H9 (cell line): Measurements from ENCODE around the gene SEPTIN2. TPM values are rescaled to one million over a fixed set of nuclear protein-coding genes. Genes with fewer than 3 reads are reported as not detected.
A peak's percentile ranks its signal among the peaks of the same experiment; 100 is the strongest.

ENCODE experiments used
- DNase-seq: peaks from one replicate; pipeline ENCODE4 v3.0.0-alpha.2; 2017
- H2AFZ ChIP-seq: one replicate; pipeline ENCODE4 v1.6.1; 2013; ENCODE audit warnings: mild to moderate bottlenecking, low read length, control low read depth, moderate library complexity
- H2AK5ac ChIP-seq: 2 replicates; pipeline ENCODE4 v1.6.1; 2013; ENCODE audit warnings: low read length, control low read depth, mixed read lengths; ENCODE audit not compliant: insufficient read length
- H2BK120ac ChIP-seq: one replicate; pipeline ENCODE4 v1.6.1; 2013; ENCODE audit warnings: low read depth, mild to moderate bottlenecking, low read length, control low read depth, inconsistent platforms; ENCODE audit not compliant: poor library complexity, severe bottlenecking
- H2BK12ac ChIP-seq: 2 replicates; pipeline ENCODE4 v1.6.1; 2013; ENCODE audit warnings: low read length, control low read depth, mixed read lengths, low read depth; ENCODE audit not compliant: insufficient read length
- H2BK15ac ChIP-seq: 2 replicates; pipeline ENCODE4 v1.6.1; 2013; ENCODE audit warnings: low read depth, low read length, control low read depth
- H2BK20ac ChIP-seq: one replicate; pipeline ENCODE4 v1.6.1; 2013; ENCODE audit warnings: low read depth, mild to moderate bottlenecking, low read length, control low read depth, inconsistent platforms; ENCODE audit not compliant: poor library complexity, severe bottlenecking
- H2BK5ac ChIP-seq: 2 replicates; pipeline ENCODE4 v1.6.1; 2013; ENCODE audit warnings: low read length, control low read depth, mixed read lengths; ENCODE audit not compliant: insufficient read length
- H3K14ac ChIP-seq: 2 replicates; pipeline ENCODE4 v1.6.1; 2013; ENCODE audit warnings: low read length, control low read depth; ENCODE audit not compliant: insufficient read depth
- H3K18ac ChIP-seq: 2 replicates; pipeline ENCODE4 v1.6.1; 2013; ENCODE audit warnings: low read depth, mild to moderate bottlenecking, mixed read lengths, low read length, control low read depth; ENCODE audit not compliant: insufficient read length
- H3K23ac ChIP-seq: 2 replicates; pipeline ENCODE4 v1.6.1; 2013; ENCODE audit warnings: low read length, control low read depth, mixed read lengths, low read depth; ENCODE audit not compliant: insufficient read length
- H3K23me2 ChIP-seq: 2 replicates; pipeline ENCODE4 v1.6.1; 2013; ENCODE audit warnings: low read depth, mild to moderate bottlenecking, mixed read lengths, low read length, control low read depth; ENCODE audit not compliant: insufficient read length, poor library complexity, severe bottlenecking
- H3K27ac ChIP-seq: 2 replicates; pipeline ENCODE4 v1.5.1; 2013; ENCODE audit warnings: low read length, control low read depth, mixed read lengths, low read depth; ENCODE audit not compliant: insufficient read length
- H3K27me3 ChIP-seq: 2 replicates; pipeline ENCODE4 v1.6.1; 2013; ENCODE audit warnings: low read length, control low read depth, inconsistent platforms; ENCODE audit not compliant: insufficient read depth
- H3K4ac ChIP-seq: 2 replicates; pipeline ENCODE4 v1.6.1; 2013; ENCODE audit warnings: low read depth, mild to moderate bottlenecking, control low read depth, inconsistent platforms, low read length, moderate library complexity
- H3K4me1 ChIP-seq: 2 replicates; pipeline ENCODE4 v1.6.1; 2013; ENCODE audit warnings: low read length, control low read depth, inconsistent platforms; ENCODE audit not compliant: insufficient read depth
- H3K4me2 ChIP-seq: 2 replicates; pipeline ENCODE4 v1.6.1; 2013; ENCODE audit warnings: low read length, control low read depth, mixed read lengths; ENCODE audit not compliant: insufficient read length, insufficient read depth
- H3K56ac ChIP-seq: 2 replicates; pipeline ENCODE4 v1.6.1; 2013; ENCODE audit warnings: low read depth, mild to moderate bottlenecking, mixed read lengths, low read length, control low read depth; ENCODE audit not compliant: insufficient read length
- H3K79me1 ChIP-seq: 2 replicates; pipeline ENCODE4 v1.6.1; 2013; ENCODE audit warnings: low read depth, mild to moderate bottlenecking, moderate library complexity, low read length, control low read depth, inconsistent platforms; ENCODE audit not compliant: insufficient read depth, poor library complexity, severe bottlenecking
- H3K79me2 ChIP-seq: 2 replicates; pipeline ENCODE4 v1.6.1; 2013; ENCODE audit warnings: low read length, control low read depth, inconsistent platforms; ENCODE audit not compliant: insufficient read depth
- H3K9ac ChIP-seq: 2 replicates; pipeline ENCODE4 v1.6.1; 2013; ENCODE audit warnings: low read length, control low read depth, mixed read lengths; ENCODE audit not compliant: insufficient read length; ENCODE audit errors: extremely low read depth
- H3K9me3 ChIP-seq: one replicate; pipeline ENCODE4 v1.6.1; 2013; ENCODE audit warnings: low read depth, low read length, inconsistent platforms; ENCODE audit not compliant: control insufficient read depth
- H3T11ph ChIP-seq: one replicate; pipeline ENCODE4 v1.6.1; 2013; ENCODE audit warnings: mild to moderate bottlenecking, low read length, control low read depth, inconsistent platforms
- H4K20me1 ChIP-seq: one replicate; pipeline ENCODE4 v1.6.1; 2013; ENCODE audit not compliant: control insufficient read depth, insufficient read length, insufficient read depth
- H4K5ac ChIP-seq: 2 replicates; pipeline ENCODE4 v1.6.1; 2013; ENCODE audit warnings: low read depth, mild to moderate bottlenecking, mixed read lengths, low read length, control low read depth; ENCODE audit not compliant: insufficient read length
- H4K8ac ChIP-seq: replicated peaks from 2 replicates; pipeline ENCODE4 v1.6.1; 2013; ENCODE audit warnings: low read length, control low read depth, mixed read lengths, low read depth; ENCODE audit not compliant: insufficient read length
- H4K91ac ChIP-seq: 2 replicates; pipeline ENCODE4 v1.6.1; 2013; ENCODE audit warnings: low read depth, mild to moderate bottlenecking, moderate library complexity, mixed read lengths, low read length, control low read depth; ENCODE audit not compliant: insufficient read length
- H3K27ac Mint-ChIP-seq, 3 experiments: 2 replicates in 2 of 3; 3 replicates in 1 of 3; pipeline ENCODE4 v1.8.0; 2020 to 2021; ENCODE audit warnings: mixed read lengths in 3 of 3, mild to moderate bottlenecking in 1 of 3, moderate library complexity in 1 of 3
- H3K27me3 Mint-ChIP-seq: 2 replicates; pipeline ENCODE4 v1.8.0; 2021; ENCODE audit warnings: low read depth, mild to moderate bottlenecking, moderate library complexity, mixed read lengths
- H3K36me3 Mint-ChIP-seq, 3 experiments: 2 replicates in 2 of 3; 3 replicates in 1 of 3; pipeline ENCODE4 v1.8.0; 2020 to 2021; ENCODE audit warnings: low read depth in 3 of 3, mixed read lengths in 3 of 3; ENCODE audit not compliant: insufficient read depth in 1 of 3
- H3K4me1 Mint-ChIP-seq, 2 experiments: 2 replicates each; pipeline ENCODE4 v1.8.0; 2020; ENCODE audit warnings: mixed read lengths in 2 of 2
- H3K4me3 Mint-ChIP-seq, 2 experiments: 2 replicates in 1 of 2; 3 replicates in 1 of 2; pipeline ENCODE4 v1.8.0; 2020 to 2021; ENCODE audit warnings: mild to moderate bottlenecking in 2 of 2, mixed read lengths in 2 of 2, moderate library complexity in 1 of 2
- H3K9me3 Mint-ChIP-seq, 2 experiments: 2 replicates in 1 of 2; 3 replicates in 1 of 2; pipeline ENCODE4 v1.8.0; 2020; ENCODE audit warnings: mild to moderate bottlenecking in 2 of 2, mixed read lengths in 2 of 2, moderate library complexity in 1 of 2
- WGBS: extraction: QIAGEN DNeasy Blood & Tissue Kit; methylation state at CpG from one replicate; pipeline ENCODE4 v1.1.7; 2013; ENCODE audit warnings: missing lambda C conversion rate, low lambda C conversion rate, mixed read lengths; ENCODE audit not compliant: insufficient read length; ENCODE audit errors: extremely low coverage; 5-methylcytosine and 5-hydroxymethylcytosine counted together
- total RNA-seq: library from RNA; stranded (reverse); gene quantifications from 2 replicates; pipeline ENCODE4 v1.2.1, GENCODE V29; 2021
- TF ChIP-seq, protein P1 (sequence below): fragments of 200-600 bp; sonication (generic); conservative IDR thresholded peaks from 3 replicates; pipeline ENCODE4 v1.8.0; 2021; ENCODE audit warnings: antibody characterized with exemption, mild to moderate bottlenecking

SEPTIN2 gene
- total RNA-seq, 1 experiment from 2014 or later, result 385 TPM

DNA sequence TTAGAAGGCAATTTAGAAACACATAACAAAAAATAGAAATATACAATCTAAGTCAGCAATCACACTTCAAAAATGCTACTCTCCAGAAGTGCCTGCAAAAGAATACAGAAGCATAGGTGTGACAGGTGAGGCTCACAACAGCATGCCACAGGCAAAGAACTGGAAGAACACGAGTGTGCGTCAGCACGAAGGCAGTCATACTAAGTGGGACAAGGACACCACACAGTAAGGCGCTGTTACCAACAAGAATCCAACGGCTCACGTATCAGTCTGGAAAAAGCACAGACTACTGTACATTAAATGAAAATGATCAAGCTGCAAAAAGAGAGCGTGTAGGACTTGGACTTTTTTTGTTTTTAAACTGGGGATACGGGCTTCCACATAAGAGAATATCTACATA, 19.0 kb upstream of the SEPTIN2 start:
- DNase-seq, result no peak
- no peak overlapping the region for H3K23ac ChIP-seq
- WGBS, result no CpG with 5 or more reads among the region's 8 CpGs
- H3K4me1 ChIP-seq, result no peaks in the 10 kb centered on the region
- TF ChIP-seq, protein P1, sequence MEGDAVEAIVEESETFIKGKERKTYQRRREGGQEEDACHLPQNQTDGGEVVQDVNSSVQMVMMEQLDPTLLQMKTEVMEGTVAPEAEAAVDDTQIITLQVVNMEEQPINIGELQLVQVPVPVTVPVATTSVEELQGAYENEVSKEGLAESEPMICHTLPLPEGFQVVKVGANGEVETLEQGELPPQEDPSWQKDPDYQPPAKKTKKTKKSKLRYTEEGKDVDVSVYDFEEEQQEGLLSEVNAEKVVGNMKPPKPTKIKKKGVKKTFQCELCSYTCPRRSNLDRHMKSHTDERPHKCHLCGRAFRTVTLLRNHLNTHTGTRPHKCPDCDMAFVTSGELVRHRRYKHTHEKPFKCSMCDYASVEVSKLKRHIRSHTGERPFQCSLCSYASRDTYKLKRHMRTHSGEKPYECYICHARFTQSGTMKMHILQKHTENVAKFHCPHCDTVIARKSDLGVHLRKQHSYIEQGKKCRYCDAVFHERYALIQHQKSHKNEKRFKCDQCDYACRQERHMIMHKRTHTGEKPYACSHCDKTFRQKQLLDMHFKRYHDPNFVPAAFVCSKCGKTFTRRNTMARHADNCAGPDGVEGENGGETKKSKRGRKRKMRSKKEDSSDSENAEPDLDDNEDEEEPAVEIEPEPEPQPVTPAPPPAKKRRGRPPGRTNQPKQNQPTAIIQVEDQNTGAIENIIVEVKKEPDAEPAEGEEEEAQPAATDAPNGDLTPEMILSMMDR, result no peak
- Mint-ChIP-seq H3K27ac (peak overlapping the region in 1 of 3 experiments; percentile 6; a peak in 1 of 7 replicates), H3K4me1 (peaks cover 12 to 18% of the 10 kb centered on the region in 2 experiments), H3K27me3 (no peaks in the 10 kb centered on the region), H3K4me3 (no peak overlapping the region), H3K9me3 (no peaks in the 10 kb centered on the region), H3K36me3 (peaks cover 4 to 11% (median 6%) of the 10 kb centered on the region in 3 experiments; a peak in 4 of 7 replicates)
- no peaks in the 10 kb centered on the region for H3K27me3 ChIP-seq
- H3K79me1 ChIP-seq, result peaks cover 7% of the 10 kb centered on the region
- H2BK15ac ChIP-seq, result no peak overlapping the region
- H2BK12ac ChIP-seq, result no peak overlapping the region
- no peak overlapping the region for H4K91ac ChIP-seq
- no peaks in the 10 kb centered on the region for H3K23me2 ChIP-seq
- H3K9ac ChIP-seq, result no peak overlapping the region
- H2AK5ac ChIP-seq, result no peak overlapping the region
- no peak overlapping the region for H3K4ac ChIP-seq
- H2BK120ac ChIP-seq, result no peak overlapping the region
- no peak overlapping the region for H3K18ac ChIP-seq
- H2BK5ac ChIP-seq, result no peak overlapping the region
- H3K56ac ChIP-seq, result no peak overlapping the region
- no peak overlapping the region for H3K27ac ChIP-seq
- no peak overlapping the region for H3T11ph ChIP-seq
- H4K5ac ChIP-seq, result no peak overlapping the region
- no peak overlapping the region for H3K4me2 ChIP-seq
- no peaks in the 10 kb centered on the region for H3K9me3 ChIP-seq
- no peak overlapping the region for H2AFZ ChIP-seq
- H3K79me2 ChIP-seq, result peaks cover 45% of the 10 kb centered on the region; the same call in 1 of the 2 replicates
- H4K8ac ChIP-seq, result no peak overlapping the region
- no peak overlapping the region for H3K14ac ChIP-seq
- no peaks in the 10 kb centered on the region for H4K20me1 ChIP-seq
- H2BK20ac ChIP-seq, result no peak overlapping the region
